ENCODE results near the gene MAPT. TPM values are rescaled to one million over a fixed set of nuclear protein-coding genes. Genes with fewer than 3 reads are reported as not detected.

MAPT gene
- polyA plus RNA-seq, 3 donors: 0.04 TPM; not detected in 2

GRCh38 chr17:45997166-45997565 lies 102.8 kb downstream of the MAPT start:
- H3K9me3 Mint-ChIP-seq: no peaks in the 10 kb centered on the region
- intact Hi-C loops (cut with micrococcal nuclease): no loop called here

GRCh38 chr17:45997624-45998023 lies 103.3 kb downstream of the MAPT start:
- no peaks in the 10 kb centered on the region for H4K20me1 ChIP-seq (ENCODE audit: insufficient read depth, low read length)
- H3K36me3 Mint-ChIP-seq: no peaks in the 10 kb centered on the region

More at GRCh38 chr17:45997166-45997565, 102.8 kb downstream of the MAPT start:
- DNase-seq: no peak
- Histone ChIP-seq H2AFZ (ENCODE audit: insufficient read depth, low read depth, low read length, poor library complexity, severe bottlenecking) (no peak overlapping the region), H3K79me2 (ENCODE audit: insufficient read depth, low read length) (no peaks in the 10 kb centered on the region), H4K20me1 (ENCODE audit: insufficient read depth, low read length) (no peaks in the 10 kb centered on the region), H3K9ac (ENCODE audit: insufficient read depth, low read length, poor library complexity, severe bottlenecking) (no peak overlapping the region), H3K27me3 (ENCODE audit: control insufficient read depth in 2 of 2, insufficient read depth in 2 of 2, low read length in 2 of 2) (no peaks in the 10 kb centered on the region), H3K36me3 (replicated peaks in 1 of 2; ENCODE audit: control insufficient read depth in 1 of 2, insufficient read depth in 2 of 2, low read length in 2 of 2) (no peaks in the 10 kb centered on the region), H3K4me2 (replicated peaks; ENCODE audit: extremely low read depth, low read length, poor library complexity, severe bottlenecking) (no peak overlapping the region), H3K9me3 (replicated peaks in 1 of 2; ENCODE audit: control insufficient read depth in 1 of 2, insufficient read depth in 1 of 2, low read length in 2 of 2) (no peaks in the 10 kb centered on the region), H3K27ac (ENCODE audit: low read depth in 1 of 2, low read length in 2 of 2) (no peak overlapping the region), H3K4me1 (ENCODE audit: control insufficient read depth in 1 of 2, insufficient read depth in 2 of 2, low read length in 2 of 2) (no peaks in the 10 kb centered on the region), H3K4me3 (replicated peaks in 1 of 3; ENCODE audit: low read depth in 2 of 3, low read length in 3 of 3) (no peak overlapping the region)
- TF ChIP-seq CTCF (IDR thresholded peaks at IDR 0.05): no peak
- Mint-ChIP-seq H3K4me1 (no peaks in the 10 kb centered on the region), H3K27me3 (ENCODE audit: low read depth in 3 of 3) (peaks cover 0 to 10% (median 2%) of the 10 kb centered on the region in 3 donors), H3K4me3 (no peak overlapping the region), H3K36me3 (no peaks in the 10 kb centered on the region), H3K27ac (no peak overlapping the region)
- WGBS (ENCODE audit: insufficient coverage): 84% methylated on average over 9 of the region's 13 CpGs

More at GRCh38 chr17:45997624-45998023, 103.3 kb downstream of the MAPT start:
- Histone ChIP-seq H3K79me2 (ENCODE audit: insufficient read depth, low read length) (no peaks in the 10 kb centered on the region), H3K9ac (ENCODE audit: insufficient read depth, low read length, poor library complexity, severe bottlenecking) (no peak overlapping the region), H3K36me3 (replicated peaks in 1 of 2; ENCODE audit: control insufficient read depth in 1 of 2, insufficient read depth in 2 of 2, low read length in 2 of 2) (no peaks in the 10 kb centered on the region), H3K9me3 (replicated peaks in 1 of 2; ENCODE audit: control insufficient read depth in 1 of 2, insufficient read depth in 1 of 2, low read length in 2 of 2) (no peaks in the 10 kb centered on the region), H3K4me2 (replicated peaks; ENCODE audit: extremely low read depth, low read length, poor library complexity, severe bottlenecking) (no peak overlapping the region), H3K4me1 (ENCODE audit: control insufficient read depth in 1 of 2, insufficient read depth in 2 of 2, low read length in 2 of 2) (no peaks in the 10 kb centered on the region), H2AFZ (ENCODE audit: insufficient read depth, low read depth, low read length, poor library complexity, severe bottlenecking) (no peak overlapping the region), H3K4me3 (replicated peaks in 1 of 3; ENCODE audit: low read depth in 2 of 3, low read length in 3 of 3) (no peak overlapping the region), H3K27me3 (ENCODE audit: control insufficient read depth in 2 of 2, insufficient read depth in 2 of 2, low read length in 2 of 2) (no peaks in the 10 kb centered on the region), H3K27ac (ENCODE audit: low read depth in 1 of 2, low read length in 2 of 2) (no peak overlapping the region)
- no peaks in the 10 kb centered on the region for H3K9me3 Mint-ChIP-seq
- H3K4me3 Mint-ChIP-seq: no peak overlapping the region
- no peak for TF ChIP-seq CTCF (IDR thresholded peaks at IDR 0.05)
- H3K27ac Mint-ChIP-seq: no peak overlapping the region
- peaks cover 0 to 10% (median 2%) of the 10 kb centered on the region in 3 donors for H3K27me3 Mint-ChIP-seq (ENCODE audit: low read depth in 3 of 3)
- H3K4me1 Mint-ChIP-seq: no peaks in the 10 kb centered on the region
- intact Hi-C loops (cut with micrococcal nuclease): no loop called here
- 95% methylated on average over 6 of the region's 9 CpGs for WGBS (ENCODE audit: insufficient coverage)
- no peak for DNase-seq
